Heart left ventricle (tissue), 16 donors: ENCODE results near the gene SYCP3. TPM values are rescaled to one million over a fixed set of nuclear protein-coding genes. Genes with fewer than 3 reads are reported as not detected.
A peak's percentile ranks its signal among the peaks of the same experiment; 100 is the strongest.

Source experiments
- ATAC-seq, 4 donors: fragments of 200-7000 bp; cut with Tn5 transposase; one replicate each; pipeline ENCODE4 v1.9.1; 2020 to 2022; ENCODE audit warnings: moderate library complexity in 4 of 4, mild to moderate bottlenecking in 3 of 4, moderate number of reproducible peaks in 1 of 4
- DNase-seq, 5 donors: peaks; one replicate each; pipeline ENCODE4 v3.0.0-alpha.2; 2020
- H3K27ac ChIP-seq, 12 donors: fragments of 200-600 bp; sonication (generic) in 4 of 12; one replicate each; pipeline versions ENCODE4 v1.5.0 to v1.8.0; 2016 to 2022; ENCODE audit warnings: mild to moderate bottlenecking in 2 of 12
- H3K27me3 ChIP-seq, 9 donors: fragments of 200-600 bp; sonication (generic) in 2 of 9; one replicate each; pipeline versions ENCODE4 v1.5.1 to v1.8.0; 2016 to 2022; ENCODE audit warnings: mild to moderate bottlenecking in 3 of 9
- H3K36me3 ChIP-seq, 9 donors: fragments of 200-600 bp; sonication (generic) in 2 of 9; one replicate each; pipeline versions ENCODE4 v1.5.0 to v1.8.0; 2018 to 2022; ENCODE audit warnings: mild to moderate bottlenecking in 2 of 9
- H3K4me1 ChIP-seq, 12 donors: fragments of 200-600 bp; sonication (generic) in 4 of 12; one replicate each; pipeline versions ENCODE4 v1.5.0 to v1.8.0; 2016 to 2022; ENCODE audit warnings: mild to moderate bottlenecking in 3 of 12
- H3K4me3 ChIP-seq, 12 donors: fragments of 200-600 bp; sonication (generic) in 4 of 12; one replicate each; pipeline versions ENCODE4 v1.5.0 to v1.8.0; 2017 to 2022; ENCODE audit warnings: mild to moderate bottlenecking in 9 of 12, moderate library complexity in 4 of 12
- H3K9me3 ChIP-seq, 12 donors: fragments of 200-600 bp; sonication (generic) in 4 of 12; one replicate each; pipeline versions ENCODE4 v1.5.0 to v1.8.0; 2016 to 2022; ENCODE audit warnings: mild to moderate bottlenecking in 1 of 12
- CTCF ChIP-seq, 12 donors: fragments of 200-600 bp; sonication (generic) in 4 of 12; IDR thresholded peaks; one replicate each; pipeline versions ENCODE4 v1.5.0 to v1.8.0; 2018 to 2022; ENCODE audit warnings: antibody characterized with exemption in 12 of 12, mild to moderate bottlenecking in 5 of 12
- POLR2A ChIP-seq, 2 donors: fragments of 450-650 bp; IDR thresholded peaks; one replicate each; pipeline ENCODE4 v1.6.1; 2017; ENCODE audit warnings: antibody characterized with exemption in 2 of 2, mild to moderate bottlenecking in 2 of 2, moderate library complexity in 2 of 2
- WGBS, 4 donors: extraction: QIAGEN DNeasy Blood & Tissue Kit in 2 of 4; methylation state at CpG; one replicate each; pipeline versions ENCODE4 v1.1.5 to v1.1.7; 2013 to 2018; 5-methylcytosine and 5-hydroxymethylcytosine counted together
- intact Hi-C, 10 donors: fragments of 100-400 bp; cut with DNase I; formaldehyde crosslinking; loops; one replicate each; pipeline versions ENCODE4 v1.11.1 to v1.14.2; 2022
- polyA plus RNA-seq, 2 donors: library from polyadenylated mRNA; stranded (reverse); fragments of 200-250 nt; gene quantifications; one replicate each; pipeline ENCODE4 v1.2.3, GENCODE V29; 2013
- total RNA-seq, 9 donors: library from RNA; depleted of rRNA in 2 of 9; stranded (reverse); fragments of >200 nt in 2 of 9; fragmentation: NEBNext Ultra II Directional in 3 of 9; extraction: Animal tissue kit (Norgen Biotek cat#: 25700) in 3 of 9; gene quantifications; one replicate each; pipeline versions ENCODE4 v1.1.0 to v1.2.4, GENCODE V29; 2016 to 2023
- donor health status: ischemic (EF 13 %, LVEDD 7.1; RV severe dilation, severe dysfunction).
- donor health status: healthy with polysubstance abuse.
- donor health status: DM: no; HTN: yes; CAD: no.
- donor health status: DM: no; HTN: no; CAD: no.
- donor health status: ischemic (EF 25% LVEDD 6.9; RV normal size, moderate dysfunction).
- donor health status: ischemic (EF 25% LVEDD 5.7; RV mildly dilated, moderate dysfunction).
- donor health status: healthy.
- donor health status: DM: yes; HTN: yes; CAD: no.
- donor health status: ischemic (EF 35%, LVEDD 5.7; RV mildly dilated, moderate dysfunction).
- donor health status: nonischemic (EF 11% LVEDD 7.7; RV severe dilation, severe dysfunction).
- donor health status: DM: yes; HTN: yes; CAD: no.
- donor health status: PGD.
- donor health status: ischemic (EF 29% LVEDD 5.4; RV normal size, mild dysfunction).
- donor health status: nonischemic (EF 23%, LVEDD 6.1; RV moderate dilation, normal function).

SYCP3 gene
- total and polyA plus RNA-seq, 11 donors, result 0.04 TPM; not detected in 10

GRCh38 chr12:101695706-101696105 lies 43.6 kb downstream of the SYCP3 start:
- intact Hi-C loops, result loop anchor here in 4 of 10 donors (2.0 to 10.0 kb wide), 4 partner anchors 15 to 201 kb away; partner anchors contain the start of gene GNPTAB (in 1 of the 4)
- no peaks in the 10 kb centered on the region for H3K27me3 ChIP-seq
- H3K27ac ChIP-seq, result peak overlapping the region in 9 of 12 donors; percentile 68 to 98 (median 90)
- WGBS, 4 donors, result 90 to 96% (median 93%) methylated on average over 1 of the region's 1 CpG
- DNase-seq (no peak), ATAC-seq (no peak)
- peaks cover 0 to 7% (median 0%) of the 10 kb centered on the region in 12 donors for H3K9me3 ChIP-seq
- H3K4me3 ChIP-seq, result no peak overlapping the region
- no peaks in the 10 kb centered on the region for H3K36me3 ChIP-seq
- H3K4me1 ChIP-seq, result peaks cover 0 to 33% (median 13%) of the 10 kb centered on the region in 12 donors
- TF ChIP-seq POLR2A (IDR thresholded peaks at IDR 0.05), result no peak
- no peak for TF ChIP-seq CTCF (IDR thresholded peaks at IDR 0.05)

- H3K36me3 ChIP-seq, result no peaks in the 10 kb centered on the region
- peaks cover 0 to 7% (median 0%) of the 10 kb centered on the region in 12 donors for H3K9me3 ChIP-seq
- H3K27ac ChIP-seq, result peak overlapping the region in 1 of 12 donors; percentile 81
- peaks cover 0 to 26% (median 10%) of the 10 kb centered on the region in 12 donors for H3K4me1 ChIP-seq
- intact Hi-C loops, result loop anchor here in 2 of 10 donors (5.0 to 10.0 kb wide), 3 partner anchors 132 to 200 kb away; partner anchors contain the start of gene GNPTAB (in 1 of the 2)
- H3K27me3 ChIP-seq, result no peaks in the 10 kb centered on the region
- H3K4me3 ChIP-seq, result no peak overlapping the region
- TF ChIP-seq POLR2A (IDR thresholded peaks at IDR 0.05), result no peak
- TF ChIP-seq CTCF (IDR thresholded peaks at IDR 0.05), result no peak
- ATAC-seq, result no peak
- DNase-seq, result no peak
- WGBS, 4 donors, result 95 to 100% (median 97%) methylated on average over 2 of the region's 2 CpGs
These were observed 44.3 kb downstream of the SYCP3 start for GRCh38 chr12:101694986-101695385.

GRCh38 chr12:101694297-101694848 lies 44.9 kb downstream of the SYCP3 start:
- Histone ChIP-seq H3K4me3 (no peak overlapping the region), H3K27me3 (no peaks in the 10 kb centered on the region), H3K36me3 (no peaks in the 10 kb centered on the region), H3K9me3 (peaks cover 0 to 7% (median 0%) of the 10 kb centered on the region in 12 donors), H3K27ac (no peak overlapping the region), H3K4me1 (peaks cover 0 to 20% (median 7%) of the 10 kb centered on the region in 12 donors)
- ATAC-seq (no peak), DNase-seq (no peak)
- 95 to 97% (median 96%) methylated on average over 2 of the region's 2 CpGs for WGBS, 4 donors
- intact Hi-C loops, result loop anchor here in 1 of 10 donors (10.0 kb wide), 1 partner anchor 200 kb away; no protein-coding TSS in a partner anchor
- no peak for TF ChIP-seq POLR2A (IDR thresholded peaks at IDR 0.05)
- no peak for TF ChIP-seq CTCF (IDR thresholded peaks at IDR 0.05)

GRCh38 chr12:101691503-101692096 lies 47.7 kb downstream of the SYCP3 start:
- Histone ChIP-seq H3K36me3 (no peaks in the 10 kb centered on the region), H3K27me3 (no peaks in the 10 kb centered on the region), H3K9me3 (peaks cover 0 to 7% (median 0%) of the 10 kb centered on the region in 12 donors), H3K27ac (no peak overlapping the region), H3K4me1 (peaks cover 0 to 11% (median 5%) of the 10 kb centered on the region in 12 donors), H3K4me3 (no peak overlapping the region)
- intact Hi-C loops, result loop anchor here in 1 of 10 donors (10.0 kb wide), 1 partner anchor 197 kb away; no protein-coding TSS in a partner anchor
- 87 to 94% (median 89%) methylated on average over 1 of the region's 1 CpG for WGBS, 4 donors
- ATAC-seq (no peak), DNase-seq (no peak)
- TF ChIP-seq POLR2A (IDR thresholded peaks at IDR 0.05) (no peak), CTCF (IDR thresholded peaks at IDR 0.05) (no peak)
